Astrocyte (in vitro differentiated cells and primary cell): ENCODE data around the gene TMCC1.

Experiments
- EZH2 ChIP-seq: IDR thresholded peaks from 2 replicates; pipeline ENCODE4 v1.6.1; 2012; ENCODE audit warnings: mild to moderate bottlenecking, low read length, inconsistent platforms; ENCODE audit not compliant: insufficient read depth
- TF ChIP-seq, protein P1 (sequence below): IDR thresholded peaks from 2 replicates; pipeline ENCODE4 v1.5.1; 2011; ENCODE audit warnings: low read depth, mild to moderate bottlenecking, inconsistent platforms, low read length, moderate library complexity; ENCODE audit not compliant: insufficient read depth

DNA sequence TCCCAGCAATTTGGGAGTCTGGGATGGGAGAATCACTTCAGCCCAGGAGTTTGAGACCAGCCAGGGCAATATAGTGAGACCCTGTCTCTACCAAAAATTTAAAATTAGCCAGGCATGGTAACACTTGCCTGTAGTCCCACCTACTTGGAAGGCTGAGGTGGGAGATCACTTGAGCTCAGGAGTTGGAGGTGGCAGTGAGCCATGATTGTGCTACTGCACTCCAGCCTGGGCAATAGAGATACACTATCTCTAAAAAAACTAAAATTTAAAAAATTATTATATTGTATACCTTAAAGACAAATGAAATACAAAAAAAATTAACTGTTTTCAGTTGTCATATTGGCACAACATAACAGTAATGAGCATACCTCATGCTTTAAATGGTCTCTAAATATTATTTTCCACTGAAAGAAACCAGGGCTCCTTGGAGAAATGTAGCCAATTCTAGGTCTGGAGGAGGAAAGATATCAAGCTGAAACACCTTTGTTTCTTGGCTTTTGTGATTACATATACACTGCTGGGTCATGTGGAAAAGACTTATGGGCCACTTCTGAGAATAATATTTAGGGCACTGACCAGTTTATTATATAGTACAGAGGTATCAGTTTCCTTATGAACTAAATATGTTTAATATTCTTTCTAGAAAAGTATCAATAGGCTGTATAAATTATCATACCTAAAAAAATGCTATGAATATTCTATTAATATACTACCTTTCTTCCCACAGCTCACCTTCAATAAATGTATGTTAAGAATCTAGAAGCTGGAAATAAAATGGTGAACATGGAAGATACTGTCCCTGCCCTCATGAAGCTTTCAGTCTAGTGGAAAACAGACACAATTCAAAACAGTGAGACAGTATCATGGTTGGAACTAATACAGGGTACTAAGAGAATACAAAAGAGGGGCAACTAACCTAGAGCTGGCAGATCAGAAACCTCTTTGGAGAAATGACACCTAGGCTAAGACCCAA is 119.5 kb downstream of the TMCC1 start:
- TF ChIP-seq, protein P1, sequence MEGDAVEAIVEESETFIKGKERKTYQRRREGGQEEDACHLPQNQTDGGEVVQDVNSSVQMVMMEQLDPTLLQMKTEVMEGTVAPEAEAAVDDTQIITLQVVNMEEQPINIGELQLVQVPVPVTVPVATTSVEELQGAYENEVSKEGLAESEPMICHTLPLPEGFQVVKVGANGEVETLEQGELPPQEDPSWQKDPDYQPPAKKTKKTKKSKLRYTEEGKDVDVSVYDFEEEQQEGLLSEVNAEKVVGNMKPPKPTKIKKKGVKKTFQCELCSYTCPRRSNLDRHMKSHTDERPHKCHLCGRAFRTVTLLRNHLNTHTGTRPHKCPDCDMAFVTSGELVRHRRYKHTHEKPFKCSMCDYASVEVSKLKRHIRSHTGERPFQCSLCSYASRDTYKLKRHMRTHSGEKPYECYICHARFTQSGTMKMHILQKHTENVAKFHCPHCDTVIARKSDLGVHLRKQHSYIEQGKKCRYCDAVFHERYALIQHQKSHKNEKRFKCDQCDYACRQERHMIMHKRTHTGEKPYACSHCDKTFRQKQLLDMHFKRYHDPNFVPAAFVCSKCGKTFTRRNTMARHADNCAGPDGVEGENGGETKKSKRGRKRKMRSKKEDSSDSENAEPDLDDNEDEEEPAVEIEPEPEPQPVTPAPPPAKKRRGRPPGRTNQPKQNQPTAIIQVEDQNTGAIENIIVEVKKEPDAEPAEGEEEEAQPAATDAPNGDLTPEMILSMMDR: no peak
- TF ChIP-seq EZH2: no peak
